ENCODE results near the gene NAV2. TPM values are rescaled to one million over a fixed set of nuclear protein-coding genes. Genes with fewer than 3 reads are reported as not detected.

The NAV2 gene
- total RNA-seq, 2 experiments from 2014 or later, result 2.9 to 4.1 TPM

- H3K27ac Mint-ChIP-seq, result no peak overlapping the region
- H3K36me3 Mint-ChIP-seq, result no peaks in the 10 kb centered on the region
- H3K9me3 Mint-ChIP-seq, result no peaks in the 10 kb centered on the region
- H3K4me1 Mint-ChIP-seq, result peaks cover 9% of the 10 kb centered on the region
- POLR2A ChIA-PET, result no interaction called here
- ATAC-seq (ENCODE audit: low read depth) (no peak), DNase-seq (no peak)
- peaks cover 10% of the 10 kb centered on the region for H3K27me3 Mint-ChIP-seq
- no peak overlapping the region for H3K4me3 Mint-ChIP-seq
Observed at GRCh38 chr11:19677381-19678080, 35.1 kb upstream of the NAV2 start.

- H3K27ac Mint-ChIP-seq, result no peak overlapping the region
- peaks cover 9% of the 10 kb centered on the region for H3K27me3 Mint-ChIP-seq
- H3K9me3 Mint-ChIP-seq, result no peaks in the 10 kb centered on the region
- POLR2A ChIA-PET, result no interaction called here
- ATAC-seq (ENCODE audit: low read depth), result no peak
- peaks cover under 1% of the 10 kb centered on the region for H3K4me1 Mint-ChIP-seq
- no peaks in the 10 kb centered on the region for H3K36me3 Mint-ChIP-seq
- no peak for DNase-seq
- H3K4me3 Mint-ChIP-seq, result no peak overlapping the region
Observed at GRCh38 chr11:19679952-19680828, 32.4 kb upstream of the NAV2 start.

GRCh38 chr11:19680829-19681368, 31.7 kb upstream of the NAV2 start:
- H3K9me3 Mint-ChIP-seq, result no peaks in the 10 kb centered on the region
- POLR2A ChIA-PET, result no interaction called here
- H3K27ac Mint-ChIP-seq, result no peak overlapping the region
- no peaks in the 10 kb centered on the region for H3K36me3 Mint-ChIP-seq
- H3K4me3 Mint-ChIP-seq, result no peak overlapping the region
- ATAC-seq (ENCODE audit: low read depth) (no peak), DNase-seq (no peak)
- no peaks in the 10 kb centered on the region for H3K4me1 Mint-ChIP-seq
- H3K27me3 Mint-ChIP-seq, result peaks cover 9% of the 10 kb centered on the region

DNA sequence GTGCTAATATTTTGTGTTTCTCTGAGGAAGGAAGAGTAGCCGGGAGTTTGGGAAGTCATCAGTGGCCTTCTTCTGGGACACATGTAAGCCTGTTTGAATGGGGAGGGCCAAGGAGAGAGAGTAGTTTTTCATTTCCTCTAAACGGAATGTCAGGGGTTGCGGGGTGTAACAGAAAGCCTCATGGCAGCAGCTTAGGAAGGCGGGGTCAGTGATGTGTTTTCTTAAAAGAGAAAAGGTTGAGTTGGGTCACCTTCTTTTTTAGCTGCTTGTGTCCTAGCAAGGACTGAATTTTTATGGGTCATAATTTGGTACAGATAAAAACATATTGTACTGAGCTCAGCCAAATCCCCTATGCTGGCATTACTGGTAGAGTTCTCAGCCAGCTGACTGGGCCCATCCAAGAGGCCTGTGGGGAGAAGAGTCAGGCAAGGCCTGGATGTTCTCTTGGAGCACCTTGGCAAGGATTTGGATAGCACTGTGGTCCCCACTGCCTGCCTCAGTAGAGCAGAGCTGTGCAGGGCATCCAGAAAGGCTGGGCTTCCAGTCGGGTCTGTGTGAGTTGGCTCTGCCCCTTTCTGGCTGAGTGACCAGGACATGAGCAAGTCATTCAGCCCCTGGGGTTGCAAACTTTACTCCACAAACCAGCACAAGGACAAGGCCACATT, 29.4 kb upstream of the NAV2 start:
- Mint-ChIP-seq H3K36me3 (no peaks in the 10 kb centered on the region), H3K4me3 (no peak overlapping the region), H3K27ac (no peak overlapping the region), H3K4me1 (no peaks in the 10 kb centered on the region), H3K9me3 (no peaks in the 10 kb centered on the region), H3K27me3 (peaks cover 11% of the 10 kb centered on the region)
- POLR2A ChIA-PET, result no interaction called here
- DNase-seq, result no peak
- no peak for ATAC-seq (ENCODE audit: low read depth)

DNA sequence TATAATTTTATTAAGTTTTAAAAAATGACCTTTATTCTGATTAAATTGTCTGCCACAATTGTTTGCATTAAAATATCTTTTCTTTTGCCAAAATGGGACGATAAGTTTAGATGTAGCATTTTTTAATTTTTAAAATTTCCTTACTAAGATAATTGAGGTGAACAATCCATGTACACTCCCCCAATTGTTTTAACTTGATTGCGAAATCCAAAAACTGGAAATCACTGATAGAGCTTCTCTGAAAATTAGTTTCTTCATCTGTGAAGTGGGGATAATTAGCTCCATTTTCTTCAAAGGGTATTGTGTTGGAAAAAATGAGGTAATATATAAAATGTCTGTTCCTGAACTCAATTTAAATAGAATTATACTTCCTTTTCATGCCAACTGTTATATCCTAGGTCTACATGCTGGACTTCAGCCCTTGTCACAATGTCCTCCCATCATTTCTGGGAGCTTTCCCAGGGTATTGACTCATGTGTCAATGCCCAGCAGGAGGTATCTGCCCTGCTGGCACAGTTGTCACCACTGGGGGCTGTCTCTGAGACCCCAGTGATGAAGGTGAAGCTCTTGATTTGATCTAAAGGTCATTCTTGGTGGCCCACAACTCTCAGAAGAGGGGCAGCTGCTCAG, 28.7 kb upstream of the NAV2 start:
- peaks cover 11% of the 10 kb centered on the region for H3K27me3 Mint-ChIP-seq
- no peak for DNase-seq
- H3K27ac Mint-ChIP-seq, result no peak overlapping the region
- no peaks in the 10 kb centered on the region for H3K4me1 Mint-ChIP-seq
- H3K4me3 Mint-ChIP-seq, result no peak overlapping the region
- POLR2A ChIA-PET, result no interaction called here
- no peaks in the 10 kb centered on the region for H3K9me3 Mint-ChIP-seq
- no peak for ATAC-seq (ENCODE audit: low read depth)
- H3K36me3 Mint-ChIP-seq, result no peaks in the 10 kb centered on the region

GRCh38 chr11:19686234-19686633, 26.4 kb upstream of the NAV2 start:
- POLR2A ChIA-PET, result no interaction called here
- Mint-ChIP-seq H3K9me3 (no peaks in the 10 kb centered on the region), H3K27me3 (peaks cover 6% of the 10 kb centered on the region)

GRCh38 chr11:19687392-19687791, 25.2 kb upstream of the NAV2 start:
- Mint-ChIP-seq H3K4me3 (no peak overlapping the region), H3K4me1 (no peaks in the 10 kb centered on the region), H3K27ac (no peak overlapping the region), H3K27me3 (peaks cover 9% of the 10 kb centered on the region), H3K36me3 (no peaks in the 10 kb centered on the region), H3K9me3 (no peaks in the 10 kb centered on the region)
- no peak for DNase-seq
- POLR2A ChIA-PET, result no interaction called here
- no peak for ATAC-seq (ENCODE audit: low read depth)

More at GRCh38 chr11:19686234-19686633, 26.4 kb upstream of the NAV2 start:
- no peaks in the 10 kb centered on the region for H3K36me3 Mint-ChIP-seq
- H3K4me1 Mint-ChIP-seq, result no peaks in the 10 kb centered on the region
- ATAC-seq (ENCODE audit: low read depth) (no peak), DNase-seq (no peak)
- H3K4me3 Mint-ChIP-seq, result no peak overlapping the region
- H3K27ac Mint-ChIP-seq, result no peak overlapping the region

DNA sequence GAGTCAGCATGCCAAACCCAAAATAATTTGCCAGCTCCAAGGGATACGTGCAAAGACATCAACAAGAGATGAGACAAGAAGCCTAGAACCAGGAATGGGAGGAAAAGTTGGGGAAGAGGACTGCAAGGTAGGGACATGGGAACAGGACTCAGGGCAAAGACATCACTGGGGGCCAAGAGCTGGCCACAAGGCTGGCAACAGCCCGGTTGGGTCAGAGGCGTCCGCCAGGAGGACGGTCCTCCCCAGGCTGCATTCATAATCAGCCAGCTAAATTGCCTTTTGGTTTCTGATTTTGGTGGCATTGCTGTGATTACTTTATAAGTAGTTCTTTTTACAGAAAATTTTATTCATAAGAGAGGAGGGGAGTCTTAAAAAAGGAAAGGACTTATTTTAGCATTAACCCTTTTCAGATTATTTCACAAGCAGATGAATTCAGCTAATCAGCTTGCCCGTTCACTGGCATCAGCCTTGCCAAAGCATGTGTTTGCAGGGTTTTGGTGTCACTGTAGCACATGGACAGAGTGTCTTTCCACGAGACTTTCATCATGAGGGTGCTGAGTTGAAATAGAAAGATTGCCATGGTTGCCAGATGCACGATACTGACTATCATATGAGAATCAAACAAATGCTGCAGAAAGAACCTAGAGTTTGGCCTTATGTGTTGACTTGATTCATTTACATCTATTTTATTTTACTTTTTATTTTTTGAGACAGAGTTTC, 23.2 kb upstream of the NAV2 start:
- no peak for ATAC-seq (ENCODE audit: low read depth)
- POLR2A ChIA-PET, result no interaction called here
- no peak for DNase-seq
- Mint-ChIP-seq H3K4me3 (no peak overlapping the region), H3K4me1 (no peaks in the 10 kb centered on the region), H3K9me3 (no peaks in the 10 kb centered on the region), H3K27me3 (peaks cover 9% of the 10 kb centered on the region), H3K27ac (no peak overlapping the region), H3K36me3 (no peaks in the 10 kb centered on the region)

DNA sequence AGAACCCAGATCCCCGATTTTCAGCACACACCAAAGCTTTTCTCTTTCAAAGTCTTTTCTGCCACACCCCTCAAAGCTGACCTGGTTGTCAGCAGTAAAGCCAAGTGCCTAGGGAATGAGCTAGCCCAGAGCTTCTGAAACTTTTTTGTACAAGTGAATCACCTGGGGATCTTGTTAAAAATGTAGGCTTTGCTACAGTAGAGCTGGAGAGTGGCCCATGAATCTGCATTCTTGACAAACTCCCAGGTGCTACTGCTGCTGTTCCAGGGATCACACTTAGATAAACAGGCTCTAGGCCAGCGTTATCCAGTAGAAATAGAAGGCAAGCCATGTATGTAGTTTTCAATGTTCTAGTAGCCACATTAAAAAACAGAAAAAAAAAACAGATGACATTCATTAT, 21.8 kb upstream of the NAV2 start:
- H3K4me3 Mint-ChIP-seq, result no peak overlapping the region
- POLR2A ChIA-PET, result no interaction called here
- H3K27me3 Mint-ChIP-seq, result peaks cover 9% of the 10 kb centered on the region
- no peaks in the 10 kb centered on the region for H3K4me1 Mint-ChIP-seq
- no peaks in the 10 kb centered on the region for H3K9me3 Mint-ChIP-seq
- no peak for DNase-seq
- H3K27ac Mint-ChIP-seq, result no peak overlapping the region
- ATAC-seq (ENCODE audit: low read depth), result no peak
- no peaks in the 10 kb centered on the region for H3K36me3 Mint-ChIP-seq

DNA sequence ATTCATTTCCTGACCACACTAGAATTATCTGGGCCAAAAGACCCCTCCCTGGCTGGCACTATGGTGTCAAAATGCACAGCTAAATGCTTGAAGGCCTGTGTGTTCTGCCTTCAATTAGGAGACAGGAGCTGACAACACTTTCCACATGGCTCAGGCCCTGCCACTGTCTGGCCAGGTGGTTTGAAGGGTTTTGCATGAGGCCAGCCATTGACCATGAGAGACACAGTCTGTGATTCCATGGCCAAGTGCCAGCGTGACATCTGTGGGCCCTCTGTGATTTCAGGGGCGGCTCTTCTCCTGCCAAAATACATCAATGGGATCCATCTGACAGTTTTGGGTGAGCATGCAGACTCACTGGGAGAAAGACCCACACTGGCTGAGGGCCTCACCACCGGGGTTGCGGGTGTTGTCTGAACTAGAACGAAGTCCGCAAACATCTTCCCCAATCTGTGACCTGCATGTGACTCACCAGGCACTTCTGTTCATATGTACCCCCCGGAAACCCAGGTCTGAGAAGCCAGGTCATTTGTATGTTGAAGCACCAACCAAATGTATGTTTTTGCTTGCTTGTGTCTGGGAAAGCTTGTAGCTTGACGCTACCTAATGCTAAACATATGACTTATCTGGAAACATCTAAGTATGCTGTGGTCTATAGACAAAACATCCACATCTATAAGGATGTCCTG, 20.7 kb upstream of the NAV2 start:
- POLR2A ChIA-PET, result no interaction called here
- Mint-ChIP-seq H3K27ac (no peak overlapping the region), H3K36me3 (no peaks in the 10 kb centered on the region), H3K9me3 (no peaks in the 10 kb centered on the region), H3K27me3 (peaks cover 9% of the 10 kb centered on the region), H3K4me1 (no peaks in the 10 kb centered on the region), H3K4me3 (no peak overlapping the region)
- DNase-seq (no peak), ATAC-seq (ENCODE audit: low read depth) (no peak)

- H3K36me3 Mint-ChIP-seq, result no peaks in the 10 kb centered on the region
- no peaks in the 10 kb centered on the region for H3K9me3 Mint-ChIP-seq
- H3K27ac Mint-ChIP-seq, result no peak overlapping the region
- POLR2A ChIA-PET, result no interaction called here
- DNase-seq (no peak), ATAC-seq (ENCODE audit: low read depth) (no peak)
- H3K27me3 Mint-ChIP-seq, result peaks cover 6% of the 10 kb centered on the region
- H3K4me1 Mint-ChIP-seq, result no peaks in the 10 kb centered on the region
- no peak overlapping the region for H3K4me3 Mint-ChIP-seq
Observed at GRCh38 chr11:19693146-19693545, 19.5 kb upstream of the NAV2 start.

GRCh38 chr11:19694796-19695345, 17.8 kb upstream of the NAV2 start:
- peaks cover 6% of the 10 kb centered on the region for H3K27me3 Mint-ChIP-seq
- no peak overlapping the region for H3K4me3 Mint-ChIP-seq
- no peaks in the 10 kb centered on the region for H3K9me3 Mint-ChIP-seq
- ATAC-seq (ENCODE audit: low read depth) (no peak), DNase-seq (no peak)
- no peak overlapping the region for H3K27ac Mint-ChIP-seq
- H3K4me1 Mint-ChIP-seq, result no peaks in the 10 kb centered on the region
- no peaks in the 10 kb centered on the region for H3K36me3 Mint-ChIP-seq
- POLR2A ChIA-PET, result no interaction called here
